Endodermal cell (in vitro differentiated cells): ENCODE measurements around the gene SLX4IP. TPM values are rescaled to one million over a fixed set of nuclear protein-coding genes. Genes with fewer than 3 reads are reported as not detected.

Source experiments
- DNase-seq: peaks from one replicate; pipeline ENCODE4 v3.0.0-alpha.2; 2017
- H3K27ac ChIP-seq: 2 replicates; pipeline ENCODE4 v1.5.1; 2013; ENCODE audit warnings: mild to moderate bottlenecking, low read depth, low read length, moderate library complexity
- H3K27me3 ChIP-seq: 2 replicates; pipeline ENCODE4 v1.6.1; 2013; ENCODE audit warnings: mild to moderate bottlenecking, low read length, moderate library complexity; ENCODE audit not compliant: insufficient read depth, control insufficient read depth, poor library complexity, severe bottlenecking
- H3K36me3 ChIP-seq: 2 replicates; pipeline ENCODE4 v1.7.0; 2013; ENCODE audit warnings: mild to moderate bottlenecking, low read length, moderate library complexity; ENCODE audit not compliant: control insufficient read depth, insufficient read depth
- H3K4me1 ChIP-seq: one replicate; pipeline ENCODE4 v1.7.0; 2013; ENCODE audit warnings: low read length; ENCODE audit not compliant: control insufficient read depth, insufficient read depth
- H3K4me3 ChIP-seq: 2 replicates; pipeline ENCODE4 v1.5.1; 2013; ENCODE audit warnings: mild to moderate bottlenecking, low read length, moderate library complexity
- H3K9ac ChIP-seq: 2 replicates; pipeline ENCODE4 v1.6.1; 2013; ENCODE audit warnings: mild to moderate bottlenecking, low read length, moderate library complexity; ENCODE audit not compliant: poor library complexity, severe bottlenecking; ENCODE audit errors: extremely low read depth
- H3K9me3 ChIP-seq: 2 replicates; pipeline ENCODE4 v1.6.1; 2013; ENCODE audit warnings: mild to moderate bottlenecking, low read length, moderate library complexity; ENCODE audit not compliant: control insufficient read depth
- H3K27ac Mint-ChIP-seq: 2 replicates; pipeline ENCODE4 v1.8.0; 2020; ENCODE audit warnings: mixed read lengths
- H3K27me3 Mint-ChIP-seq: 2 replicates; pipeline ENCODE4 v1.8.0; 2021; ENCODE audit warnings: mild to moderate bottlenecking, mixed read lengths; ENCODE audit not compliant: insufficient read depth
- H3K36me3 Mint-ChIP-seq: 2 replicates; pipeline ENCODE4 v1.8.0; 2020; ENCODE audit warnings: low read depth, mixed read lengths
- H3K4me1 Mint-ChIP-seq: 2 replicates; pipeline ENCODE4 v1.8.0; 2020; ENCODE audit warnings: mixed read lengths
- H3K4me3 Mint-ChIP-seq: 2 replicates; pipeline ENCODE4 v1.8.0; 2020; ENCODE audit warnings: mild to moderate bottlenecking, moderate library complexity, mixed read lengths
- H3K9me3 Mint-ChIP-seq: 2 replicates; pipeline ENCODE4 v1.8.0; 2020; ENCODE audit warnings: mild to moderate bottlenecking, mixed read lengths
- CTCF ChIP-seq: fragments of 200-600 bp; sonication (generic); conservative IDR thresholded peaks from 2 replicates; pipeline ENCODE4 v1.5.0; 2021; ENCODE audit warnings: antibody characterized with exemption, mild to moderate bottlenecking
- WGBS, 2 experiments: methylation state at CpG; one replicate each; pipeline versions ENCODE4 v1.1.5 to v1.1.7; 2013; ENCODE audit warnings: missing lambda C conversion rate in 2 of 2, mixed read lengths in 1 of 2; ENCODE audit not compliant: insufficient coverage in 1 of 2, insufficient read length in 1 of 2; 5-methylcytosine and 5-hydroxymethylcytosine counted together
- total RNA-seq, 2 donors: library from RNA; stranded (reverse); fragmentation: NEBNext Ultra II Directional in 1 of 2; extraction: Animal tissue kit (Norgen Biotek cat#: 25700) in 1 of 2; gene quantifications; 2 replicates in 1 of 2; 3 replicates in 1 of 2; pipeline ENCODE4 v1.2.1, GENCODE V29; 2021

The SLX4IP gene
- total RNA-seq, 2 donors from 2014 or later = 9.2 to 9.5 TPM

DNA sequence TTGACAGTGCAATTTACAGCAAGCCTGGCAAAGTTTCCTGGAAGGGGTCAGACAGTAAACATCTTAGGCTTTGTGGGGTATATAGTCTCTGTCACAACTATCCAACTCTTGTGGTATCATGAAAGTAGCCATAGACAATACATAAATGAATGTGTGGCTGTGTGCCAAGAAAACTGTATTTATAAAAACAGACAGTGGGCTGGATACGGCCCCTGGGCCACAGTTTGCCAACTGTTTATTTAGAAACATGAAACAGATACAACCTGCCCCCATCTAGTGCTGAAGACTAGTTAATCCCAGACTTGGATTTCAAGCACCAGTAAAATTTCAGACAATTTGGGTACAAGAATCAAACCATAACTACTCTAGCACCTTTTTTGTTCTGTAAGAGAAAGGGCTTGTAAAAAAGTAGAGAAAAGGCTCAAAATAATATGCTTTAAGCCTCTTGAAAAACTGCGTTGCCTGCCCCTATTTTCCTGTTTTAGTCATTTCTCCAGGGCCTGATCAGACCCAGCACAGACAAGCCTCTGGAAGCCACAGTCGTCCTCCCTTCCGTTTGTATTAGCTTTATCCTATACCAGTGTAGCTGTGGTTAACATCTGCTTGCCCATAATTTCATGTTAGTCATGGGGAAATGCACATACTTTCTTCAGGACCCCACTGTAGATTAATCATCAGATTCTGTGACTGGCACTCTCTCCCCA lies 207.9 kb downstream of the SLX4IP start:
- Mint-ChIP-seq H3K27me3 (peaks cover 88% of the 10 kb centered on the region), H3K4me1 (peaks cover 34% of the 10 kb centered on the region), H3K9me3 (no peaks in the 10 kb centered on the region), H3K36me3 (peaks cover 70% of the 10 kb centered on the region), H3K4me3 (no peak overlapping the region), H3K27ac (no peak overlapping the region)
- H3K36me3 ChIP-seq = peaks cover 17% of the 10 kb centered on the region
- peaks cover 75% of the 10 kb centered on the region for H3K27me3 ChIP-seq
- H3K4me1 ChIP-seq = peaks cover 15% of the 10 kb centered on the region
- peak overlapping the region; percentile 47 for H3K27ac ChIP-seq
- no peak overlapping the region for H3K4me3 ChIP-seq
- no peak for DNase-seq
- no peak overlapping the region for H3K9ac ChIP-seq
- TF ChIP-seq CTCF = no peak
- no peaks in the 10 kb centered on the region for H3K9me3 ChIP-seq
- WGBS, 2 experiments = 88 to 95% methylated on average over 4 of the region's 4 CpGs

DNA sequence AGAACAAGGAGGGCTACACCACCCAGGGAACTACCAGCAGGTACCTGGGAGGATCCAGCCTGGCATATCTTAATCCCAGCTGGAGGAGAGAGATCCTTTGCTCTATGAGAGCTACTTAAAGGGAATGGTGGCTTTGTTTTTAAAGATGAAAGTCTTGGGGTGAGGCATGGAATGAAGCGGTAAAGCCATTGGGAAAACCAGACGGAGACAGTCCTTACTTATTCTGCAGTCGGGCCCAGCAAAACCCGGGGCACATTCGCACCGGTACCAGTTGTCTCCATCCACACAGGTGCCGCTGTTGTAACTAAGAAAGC lies 208.4 kb downstream of the SLX4IP start:
- TF ChIP-seq CTCF = no peak
- Histone ChIP-seq H3K27ac (peak overlapping the region; percentile 47), H3K36me3 (peaks cover 17% of the 10 kb centered on the region), H3K9me3 (no peaks in the 10 kb centered on the region), H3K27me3 (peaks cover 76% of the 10 kb centered on the region), H3K4me3 (no peak overlapping the region), H3K4me1 (peaks cover 17% of the 10 kb centered on the region), H3K9ac (no peak overlapping the region)
- no peak for DNase-seq
- 91 to 100% methylated on average over 7 of the region's 7 CpGs for WGBS, 2 experiments
- Mint-ChIP-seq H3K36me3 (peaks cover 72% of the 10 kb centered on the region), H3K4me1 (peaks cover 34% of the 10 kb centered on the region), H3K27me3 (peaks cover 89% of the 10 kb centered on the region), H3K27ac (no peak overlapping the region), H3K9me3 (no peaks in the 10 kb centered on the region), H3K4me3 (no peak overlapping the region)

DNA sequence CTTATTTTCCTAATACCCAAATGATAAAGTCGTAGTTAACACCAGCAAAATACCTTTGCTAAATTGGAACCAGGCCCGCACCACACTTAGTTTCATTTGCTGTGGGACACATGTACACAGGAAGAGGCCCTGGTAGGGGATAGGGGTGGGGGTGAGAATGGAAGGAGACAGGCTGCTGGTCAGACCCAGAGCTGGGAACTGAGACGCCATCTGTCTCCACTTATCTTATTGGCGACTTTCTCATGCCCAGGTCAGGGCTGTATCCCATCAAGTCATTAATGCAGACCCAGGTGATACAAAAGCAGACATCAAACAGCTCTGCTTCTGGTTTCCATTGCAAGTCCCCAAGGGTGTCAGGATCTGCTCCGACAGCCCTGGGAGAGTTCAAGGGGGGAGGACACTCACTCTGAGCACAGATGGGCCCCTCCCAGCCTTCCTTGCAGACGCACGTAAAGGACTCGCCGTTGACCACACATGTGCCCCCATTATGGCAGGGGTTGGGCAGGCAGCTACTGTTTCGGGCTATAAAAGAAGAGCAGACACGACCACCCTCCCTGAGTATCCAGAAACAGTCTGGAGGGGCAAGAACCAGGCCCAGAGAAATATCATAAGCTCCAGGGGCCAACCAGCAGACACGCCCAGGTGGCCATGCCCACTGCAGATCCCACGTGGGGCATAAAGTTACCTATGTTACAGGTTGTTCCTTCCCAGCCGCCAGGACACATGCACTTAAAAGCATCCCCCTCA lies 209.5 kb downstream of the SLX4IP start:
- H3K9me3 ChIP-seq = no peaks in the 10 kb centered on the region
- H3K27me3 ChIP-seq = peaks cover 85% of the 10 kb centered on the region
- DNase-seq = no peak
- H3K4me3 ChIP-seq = no peak overlapping the region
- H3K36me3 ChIP-seq = peaks cover 17% of the 10 kb centered on the region
- Mint-ChIP-seq H3K4me3 (no peak overlapping the region), H3K27ac (no peak overlapping the region), H3K9me3 (no peaks in the 10 kb centered on the region), H3K4me1 (peaks cover 36% of the 10 kb centered on the region), H3K27me3 (peaks cover 92% of the 10 kb centered on the region), H3K36me3 (peaks cover 65% of the 10 kb centered on the region)
- 91 to 100% methylated on average over 3 to 14 of the region's 14 CpGs for WGBS, 2 experiments
- H3K9ac ChIP-seq = no peak overlapping the region
- peaks cover 18% of the 10 kb centered on the region for H3K4me1 ChIP-seq
- no peak for TF ChIP-seq CTCF
- peak overlapping the region; percentile 4 for H3K27ac ChIP-seq
